ENCODE data around the gene EIF1B.

- TF ChIP-seq MAX (IDR thresholded peaks at IDR 0.05), result no peak
- no peak for TF ChIP-seq TAF1 (IDR thresholded peaks at IDR 0.05; ENCODE audit: low read depth)
Observed at GRCh38 chr3:40317061-40317855, 7.8 kb downstream of the EIF1B start.
